CD4-positive, alpha-beta memory T cell (primary cell): ENCODE data around the gene DAPK1. TPM values are rescaled to one million over a fixed set of nuclear protein-coding genes. Genes with fewer than 3 reads are reported as not detected.

Source experiments
- CTCF ChIA-PET: fragments of 350-600 bp; sonication (Branson Sonifier 250); formaldehyde crosslinking; loops from one replicate; lab custom pipeline; 2021; ENCODE audit warnings: inconsistent platforms; ENCODE audit not compliant: partially characterized antibody; lab: Charles Lee
- POLR2A ChIA-PET: fragments of 350-600 bp; sonication (Branson Sonifier 250); formaldehyde crosslinking; loops from one replicate; lab custom pipeline; 2021; ENCODE audit not compliant: partially characterized antibody; lab: Charles Lee
- DNase-seq, 5 donors: peaks; one replicate each; pipeline versions ENCODE4 v3.0.0 to v3.0.0-alpha.2; 2020 to 2022; ENCODE audit warnings: mixed read lengths in 1 of 5
- H3K27ac ChIP-seq: one replicate; pipeline ENCODE4 v1.7.0; 2013; ENCODE audit warnings: low read depth, low read length
- H3K27me3 ChIP-seq: 2 replicates; pipeline ENCODE4 v1.7.0; 2013; ENCODE audit warnings: mild to moderate bottlenecking, low read length, moderate library complexity; ENCODE audit not compliant: insufficient read depth
- H3K36me3 ChIP-seq: 2 replicates; pipeline ENCODE4 v1.7.0; 2013; ENCODE audit warnings: mild to moderate bottlenecking, low read length, moderate library complexity; ENCODE audit not compliant: insufficient read depth
- H3K4me1 ChIP-seq: 2 replicates; pipeline ENCODE4 v1.7.0; 2013; ENCODE audit warnings: mild to moderate bottlenecking, low read length, moderate library complexity; ENCODE audit not compliant: insufficient read depth
- H3K4me3 ChIP-seq, 2 donors: one replicate each; pipeline ENCODE4 v1.7.0; 2013; ENCODE audit warnings: low read length in 2 of 2, mild to moderate bottlenecking in 1 of 2
- H3K9me3 ChIP-seq, 2 donors: one replicate each; pipeline ENCODE4 v1.7.0; 2013; ENCODE audit warnings: low read length in 2 of 2, control low read depth in 1 of 2; ENCODE audit not compliant: control insufficient read depth in 1 of 2
- H3K27ac Mint-ChIP-seq, 7 donors: one replicate each; pipeline ENCODE4 v1.8.0; 2020 to 2021; ENCODE audit warnings: mixed read lengths in 7 of 7, mild to moderate bottlenecking in 6 of 7, inconsistent platforms in 3 of 7, moderate library complexity in 3 of 7
- H3K27me3 Mint-ChIP-seq, 2 donors: one replicate each; pipeline ENCODE4 v1.8.0; 2020 to 2021; ENCODE audit warnings: mixed read lengths in 2 of 2
- H3K36me3 Mint-ChIP-seq, 2 donors: one replicate each; pipeline ENCODE4 v1.8.0; 2020 to 2021; ENCODE audit warnings: mixed read lengths in 2 of 2, inconsistent platforms in 1 of 2, mild to moderate bottlenecking in 1 of 2
- H3K4me1 Mint-ChIP-seq, 4 donors: one replicate each; pipeline ENCODE4 v1.8.0; 2020 to 2021; ENCODE audit warnings: mixed read lengths in 4 of 4, mild to moderate bottlenecking in 1 of 4
- H3K4me3 Mint-ChIP-seq, 8 donors: one replicate each; pipeline ENCODE4 v1.8.0; 2020 to 2021; ENCODE audit warnings: mixed read lengths in 8 of 8, mild to moderate bottlenecking in 7 of 8, moderate library complexity in 6 of 8, inconsistent platforms in 3 of 8
- H3K9me3 Mint-ChIP-seq, 8 donors: one replicate each; pipeline ENCODE4 v1.8.0; 2020 to 2021; ENCODE audit warnings: mixed read lengths in 8 of 8, mild to moderate bottlenecking in 5 of 8, inconsistent platforms in 3 of 8, moderate library complexity in 1 of 8
- intact Hi-C: fragments of 100-400 bp; cut with micrococcal nuclease; formaldehyde crosslinking; loops from one replicate; pipeline ENCODE4 v1.15.1; 2023
- polyA plus RNA-seq, 2 donors: library from polyadenylated mRNA; unstranded; fragments of 300-500 nt; fragmentation: Illumina TruSeq; gene quantifications; one replicate each; pipeline ENCODE4 v1.2.3, GENCODE V29; 2021
- total RNA-seq, 2 experiments: library from RNA; stranded (reverse); gene quantifications; one replicate each; pipeline ENCODE4 v1.2.3, GENCODE V29; 2021

The DAPK1 gene
- total and polyA plus RNA-seq, 4 experiments from 2014 or later, result 1.7 to 2.2 TPM; not detected in 2

- Mint-ChIP-seq H3K27ac (no peak overlapping the region), H3K4me1 (no peaks in the 10 kb centered on the region), H3K36me3 (no peaks in the 10 kb centered on the region), H3K9me3 (peaks cover 0 to 1% (median 0%) of the 10 kb centered on the region in 8 donors), H3K27me3 (peaks cover 1 to 4% of the 10 kb centered on the region in 2 donors), H3K4me3 (no peak overlapping the region)
- intact Hi-C loops, result no loop called here
- no peaks in the 10 kb centered on the region for H3K9me3 ChIP-seq
- ChIA-PET CTCF (no interaction called here), POLR2A (no interaction called here)
- H3K27me3 ChIP-seq, result no peaks in the 10 kb centered on the region
- no peaks in the 10 kb centered on the region for H3K36me3 ChIP-seq
- H3K27ac ChIP-seq, result no peak overlapping the region
- H3K4me3 ChIP-seq, result no peak overlapping the region
- no peaks in the 10 kb centered on the region for H3K4me1 ChIP-seq
- DNase-seq, result no peak
These were observed 16.3 kb downstream of the DAPK1 start for GRCh38 chr9:87513880-87514535.

GRCh38 chr9:87515006-87515405 is 17.3 kb downstream of the DAPK1 start:
- no peak for DNase-seq
- CTCF ChIA-PET, result no interaction called here
- Histone ChIP-seq H3K4me1 (no peaks in the 10 kb centered on the region), H3K4me3 (no peak overlapping the region), H3K9me3 (no peaks in the 10 kb centered on the region), H3K36me3 (no peaks in the 10 kb centered on the region), H3K27ac (no peak overlapping the region), H3K27me3 (no peaks in the 10 kb centered on the region)
- no peak overlapping the region for H3K4me3 Mint-ChIP-seq
- no peak overlapping the region for H3K27ac Mint-ChIP-seq
- H3K9me3 Mint-ChIP-seq, result peaks cover 0 to 1% (median 0%) of the 10 kb centered on the region in 8 donors
- H3K27me3 Mint-ChIP-seq, result peaks cover 1 to 6% of the 10 kb centered on the region in 2 donors
- intact Hi-C loops, result no loop called here
- POLR2A ChIA-PET, result no interaction called here
- H3K4me1 Mint-ChIP-seq, result no peaks in the 10 kb centered on the region
- H3K36me3 Mint-ChIP-seq, result no peaks in the 10 kb centered on the region

GRCh38 chr9:87515588-87516221 is 18.0 kb downstream of the DAPK1 start:
- no peak overlapping the region for H3K27ac ChIP-seq
- DNase-seq, result no peak
- POLR2A ChIA-PET, result no interaction called here

GRCh38 chr9:87516222-87516925 is 18.7 kb downstream of the DAPK1 start:
- no peaks in the 10 kb centered on the region for H3K36me3 ChIP-seq
- H3K36me3 Mint-ChIP-seq, result no peaks in the 10 kb centered on the region
- H3K4me1 Mint-ChIP-seq, result no peaks in the 10 kb centered on the region
- no peaks in the 10 kb centered on the region for H3K9me3 ChIP-seq
- H3K4me1 ChIP-seq, result no peaks in the 10 kb centered on the region
- intact Hi-C loops, result no loop called here
- no peak overlapping the region for H3K27ac Mint-ChIP-seq
- H3K27me3 Mint-ChIP-seq, result peaks cover 1 to 3% of the 10 kb centered on the region in 2 donors
- H3K27me3 ChIP-seq, result no peaks in the 10 kb centered on the region
- no peak for DNase-seq
- POLR2A ChIA-PET, result no interaction called here
- no peak overlapping the region for H3K4me3 ChIP-seq
- peaks cover 0 to 1% (median 0%) of the 10 kb centered on the region in 8 donors for H3K9me3 Mint-ChIP-seq
- no peak overlapping the region for H3K4me3 Mint-ChIP-seq
- CTCF ChIA-PET, result no interaction called here
- no peak overlapping the region for H3K27ac ChIP-seq

More at GRCh38 chr9:87515588-87516221, 18.0 kb downstream of the DAPK1 start:
- intact Hi-C loops, result no loop called here
- no peak overlapping the region for H3K4me3 ChIP-seq
- CTCF ChIA-PET, result no interaction called here
- H3K4me1 Mint-ChIP-seq, result no peaks in the 10 kb centered on the region
- H3K4me3 Mint-ChIP-seq, result no peak overlapping the region
- no peak overlapping the region for H3K27ac Mint-ChIP-seq
- no peaks in the 10 kb centered on the region for H3K27me3 ChIP-seq
- peaks cover 1 to 6% of the 10 kb centered on the region in 2 donors for H3K27me3 Mint-ChIP-seq
- no peaks in the 10 kb centered on the region for H3K36me3 ChIP-seq
- no peaks in the 10 kb centered on the region for H3K9me3 ChIP-seq
- no peaks in the 10 kb centered on the region for H3K36me3 Mint-ChIP-seq
- peaks cover 0 to 1% (median 0%) of the 10 kb centered on the region in 8 donors for H3K9me3 Mint-ChIP-seq
- H3K4me1 ChIP-seq, result no peaks in the 10 kb centered on the region

GRCh38 chr9:87516926-87517290 is 19.2 kb downstream of the DAPK1 start:
- Mint-ChIP-seq H3K27ac (no peak overlapping the region), H3K4me3 (no peak overlapping the region), H3K36me3 (no peaks in the 10 kb centered on the region), H3K9me3 (peaks cover 0 to 1% (median 0%) of the 10 kb centered on the region in 8 donors), H3K4me1 (no peaks in the 10 kb centered on the region), H3K27me3 (peaks cover 1 to 2% of the 10 kb centered on the region in 2 donors)
- no peaks in the 10 kb centered on the region for H3K27me3 ChIP-seq
- no peak overlapping the region for H3K27ac ChIP-seq
- CTCF ChIA-PET, result no interaction called here
- DNase-seq, result no peak
- H3K9me3 ChIP-seq, result no peaks in the 10 kb centered on the region
- intact Hi-C loops, result no loop called here
- no peak overlapping the region for H3K4me3 ChIP-seq
- no peaks in the 10 kb centered on the region for H3K36me3 ChIP-seq
- H3K4me1 ChIP-seq, result no peaks in the 10 kb centered on the region
- POLR2A ChIA-PET, result no interaction called here

GRCh38 chr9:87517732-87518131 is 20.1 kb downstream of the DAPK1 start:
- Histone ChIP-seq H3K4me1 (no peaks in the 10 kb centered on the region), H3K27ac (no peak overlapping the region), H3K4me3 (no peak overlapping the region), H3K27me3 (no peaks in the 10 kb centered on the region), H3K36me3 (no peaks in the 10 kb centered on the region), H3K9me3 (no peaks in the 10 kb centered on the region)
- Mint-ChIP-seq H3K27me3 (peaks cover 1 to 2% of the 10 kb centered on the region in 2 donors), H3K9me3 (peaks cover 0 to 1% (median 0%) of the 10 kb centered on the region in 8 donors), H3K27ac (no peak overlapping the region), H3K36me3 (no peaks in the 10 kb centered on the region), H3K4me3 (no peak overlapping the region), H3K4me1 (no peaks in the 10 kb centered on the region)
- ChIA-PET POLR2A (no interaction called here), CTCF (no interaction called here)
- intact Hi-C loops, result no loop called here
- DNase-seq, result no peak

GRCh38 chr9:87518702-87519335 is 21.2 kb downstream of the DAPK1 start:
- H3K9me3 ChIP-seq, result no peaks in the 10 kb centered on the region
- no peak overlapping the region for H3K4me3 Mint-ChIP-seq
- H3K27ac Mint-ChIP-seq, result no peak overlapping the region
- no peaks in the 10 kb centered on the region for H3K36me3 ChIP-seq
- no peak overlapping the region for H3K4me3 ChIP-seq
- intact Hi-C loops, result no loop called here
- peaks cover 0 to 1% (median 0%) of the 10 kb centered on the region in 8 donors for H3K9me3 Mint-ChIP-seq
- no peaks in the 10 kb centered on the region for H3K36me3 Mint-ChIP-seq
- no peak for DNase-seq
- H3K27me3 Mint-ChIP-seq, result peaks cover 1 to 2% of the 10 kb centered on the region in 2 donors
- ChIA-PET POLR2A (no interaction called here), CTCF (interaction anchor here (0.7 kb wide), 1 partner anchor 1079 kb away, joined by 4 read pairs; no protein-coding TSS in a partner anchor)
- H3K4me1 Mint-ChIP-seq, result no peaks in the 10 kb centered on the region
- H3K27me3 ChIP-seq, result no peaks in the 10 kb centered on the region
- no peak overlapping the region for H3K27ac ChIP-seq
- no peaks in the 10 kb centered on the region for H3K4me1 ChIP-seq
